Stimulated activated CD8-positive, alpha-beta memory T cell treated with anti-CD3 and anti-CD28 coated beads, Interleukin-2, amount 100 ng/mL, for 48 hours (primary cell): ENCODE measurements around the gene CCNI.
"Not testable (repeated sequence)": the region's sequence is repeated elsewhere in the genome, so short reads cannot be mapped to it uniquely, and the experiment has no call there.

Experiments
- DNase-seq, 2 donors: peaks; one replicate each; pipeline ENCODE4 v3.0.0-alpha.2; 2020; ENCODE audit warnings: low read depth in 2 of 2

CCNI gene

DNA sequence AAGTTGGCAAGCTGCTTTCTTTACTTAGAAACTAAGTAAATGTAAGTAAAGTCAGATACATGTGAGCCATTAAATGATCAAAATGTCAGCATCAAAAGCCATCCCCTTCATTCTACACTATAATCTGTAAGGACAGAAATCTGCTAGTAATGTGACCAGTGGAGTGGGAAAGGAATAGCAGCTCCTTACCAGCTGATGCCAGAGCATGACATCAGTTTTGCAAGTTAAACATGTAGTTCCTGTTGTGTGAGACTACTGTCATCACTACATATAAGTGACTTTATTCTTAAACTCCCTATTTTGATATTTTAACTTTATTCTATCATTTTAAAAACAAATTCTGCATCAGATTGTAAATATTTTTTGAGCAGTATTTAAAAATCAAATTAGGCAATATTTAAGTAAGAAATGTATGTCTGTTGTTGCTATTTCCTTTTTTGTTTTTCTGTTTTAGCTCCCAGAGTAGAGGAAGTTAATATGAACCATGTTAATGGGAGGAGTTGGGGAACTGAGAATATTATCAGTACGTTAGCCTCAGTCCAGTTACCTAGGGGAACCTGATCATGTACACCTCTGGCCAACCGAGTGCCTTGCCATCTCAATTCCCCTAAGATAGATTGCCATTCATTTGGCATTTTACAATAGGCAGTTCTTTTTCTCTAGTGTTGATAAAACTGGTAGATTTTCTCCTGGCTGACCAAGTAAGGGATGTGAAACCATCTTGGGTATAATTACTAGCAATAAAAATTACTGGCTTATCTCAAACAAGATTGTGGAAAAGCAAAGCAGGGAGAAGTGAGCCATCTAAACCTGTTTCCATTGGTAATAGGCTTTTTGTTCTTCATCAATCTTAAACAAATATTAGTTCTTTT is 34.7 kb downstream of the CCNI start:
- no peak for DNase-seq

GRCh38 chr4:77040270-77040669 is 35.5 kb downstream of the CCNI start:
- DNase-seq = no peak

DNA sequence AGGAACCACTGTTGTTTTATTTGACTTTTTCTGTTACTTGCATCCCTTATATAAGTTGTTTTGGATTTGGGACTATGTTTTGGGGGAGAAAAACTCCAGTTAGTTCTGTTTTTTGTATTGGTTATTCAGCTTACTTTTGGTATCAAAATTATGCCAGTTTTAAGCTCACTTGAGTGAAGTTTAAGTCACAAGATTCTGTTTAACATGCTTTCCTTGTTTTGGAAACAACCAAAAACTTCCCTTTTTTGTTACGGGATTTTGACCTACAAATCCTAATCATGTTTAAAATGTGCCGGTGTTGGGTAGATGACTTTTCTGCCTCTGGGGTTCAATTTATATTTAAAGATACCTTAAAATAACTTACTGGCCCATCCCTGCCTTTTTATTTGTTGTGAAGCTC is 36.0 kb downstream of the CCNI start:
- no peak for DNase-seq

DNA sequence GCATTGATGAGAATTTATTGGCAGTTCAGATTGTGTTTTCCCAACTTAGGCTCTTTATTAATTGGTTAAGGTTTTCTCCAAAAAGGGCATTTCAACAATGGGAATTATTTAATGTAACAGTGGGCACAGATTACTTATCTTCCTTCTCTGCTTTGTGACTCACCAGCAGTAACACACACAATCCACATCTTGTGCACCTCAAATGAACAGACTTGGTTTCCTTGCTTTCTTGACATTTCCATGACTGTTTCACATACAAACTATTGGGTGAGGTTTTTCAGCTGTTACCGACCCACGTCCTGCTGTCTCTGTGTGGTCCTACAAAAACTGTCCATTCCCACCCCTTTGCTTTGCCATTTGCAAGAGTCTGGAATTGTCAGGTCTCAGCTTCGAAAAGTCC is 38.1 kb downstream of the CCNI start:
- DNase-seq = no peak

GRCh38 chr4:77037168-77037567 is 38.6 kb downstream of the CCNI start:
- not testable (repeated sequence) for DNase-seq

DNA sequence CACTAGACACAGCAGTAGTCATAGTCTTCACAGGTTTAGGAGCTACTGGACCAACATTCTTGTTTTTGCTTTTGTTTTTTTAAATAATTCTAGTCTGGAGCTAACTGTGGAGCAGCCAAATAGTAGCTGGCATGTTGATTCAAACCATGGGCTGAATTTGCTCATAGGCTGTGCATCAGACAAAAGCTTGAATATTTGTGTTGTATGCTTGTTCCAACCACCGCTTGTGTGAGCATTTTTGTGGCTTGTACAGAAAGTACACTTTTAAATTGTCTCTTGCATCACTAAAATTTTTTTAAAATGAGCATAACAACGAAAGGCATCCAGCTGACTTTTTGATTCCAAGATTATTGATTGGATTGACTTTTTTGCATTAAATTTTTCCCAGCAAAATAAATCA is 39.6 kb downstream of the CCNI start:
- DNase-seq = no peak

- no peak for DNase-seq
Measured at GRCh38 chr4:77035153-77035552, 40.6 kb downstream of the CCNI start.

- no peak for DNase-seq
Measured at GRCh38 chr4:77031544-77031943, 44.2 kb downstream of the CCNI start.

DNA sequence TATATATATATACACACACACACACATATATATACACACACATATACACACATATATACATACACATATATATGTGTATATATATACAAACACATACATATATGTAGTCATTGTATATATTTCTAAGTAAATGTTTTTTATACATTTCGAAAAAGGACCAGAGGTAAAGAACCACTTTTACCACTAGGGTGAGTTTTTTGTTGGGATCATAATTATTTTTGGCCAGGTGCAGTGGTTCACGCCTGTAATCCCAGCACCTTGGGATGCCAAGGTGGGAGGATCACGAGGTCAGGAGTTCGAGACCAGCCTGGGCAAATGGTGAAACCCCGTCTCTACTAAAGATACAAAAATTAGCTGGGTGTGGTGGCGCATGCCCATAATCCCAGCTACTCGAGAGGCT is 46.0 kb downstream of the CCNI start:
- not testable (repeated sequence) for DNase-seq

- no peak for DNase-seq
Measured at GRCh38 chr4:77028246-77028645, 47.5 kb downstream of the CCNI start.

GRCh38 chr4:77026322-77026704 is 49.5 kb downstream of the CCNI start:
- no peak for DNase-seq

DNA sequence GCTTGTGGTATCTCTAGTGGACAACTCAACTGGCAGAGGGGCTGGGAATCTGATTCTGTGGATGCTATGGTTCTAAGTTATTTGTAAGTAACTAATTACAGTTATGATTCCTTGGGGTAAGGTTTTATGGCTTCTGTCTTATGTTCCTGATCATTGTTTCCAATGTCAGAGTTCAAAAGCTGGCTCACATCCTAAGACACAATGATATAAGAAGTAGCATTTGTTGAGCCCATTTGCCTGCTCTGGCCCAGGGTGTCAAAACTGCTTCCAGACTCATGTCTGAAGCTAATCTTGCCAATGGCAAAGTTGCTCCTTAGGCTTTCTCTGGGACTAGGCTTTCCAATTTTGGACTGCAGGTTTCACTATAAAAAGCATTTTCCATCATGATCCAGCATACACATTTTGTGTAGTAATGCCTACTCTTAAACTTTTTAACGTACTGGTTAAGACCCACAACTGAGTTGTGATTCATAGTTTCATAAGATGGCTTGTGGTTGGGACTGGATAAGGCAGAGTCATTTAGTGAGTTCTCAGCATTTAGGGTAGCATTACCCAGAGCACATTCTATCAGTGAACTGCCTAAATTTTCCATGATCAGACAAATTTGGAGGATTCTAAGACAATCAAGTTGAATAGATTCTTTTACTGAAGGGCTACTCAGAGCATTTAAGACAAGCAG is 50.0 kb downstream of the CCNI start:
- DNase-seq = no peak

DNA sequence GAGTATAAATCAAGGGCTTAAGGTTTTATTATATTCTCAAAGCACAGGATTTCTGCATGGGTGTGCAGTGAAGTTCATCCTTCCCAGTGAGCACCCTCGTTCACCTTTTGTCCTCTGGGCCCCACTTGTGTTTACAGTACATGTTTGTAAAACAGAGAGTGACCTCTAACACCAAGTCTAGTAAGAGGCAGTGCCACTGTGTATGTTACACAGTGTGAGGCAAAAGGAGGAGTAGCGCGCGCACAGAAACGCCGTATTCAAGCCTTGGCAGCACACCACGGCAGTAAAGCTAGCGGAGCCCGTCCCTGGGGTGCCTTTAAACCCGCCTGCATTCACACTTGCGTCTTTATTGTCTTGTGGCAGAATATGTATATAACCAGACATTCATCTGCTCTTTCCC is 51.9 kb downstream of the CCNI start:
- DNase-seq = no peak

- no peak for DNase-seq
Measured at GRCh38 chr4:77022560-77023179, 53.1 kb downstream of the CCNI start.

DNA sequence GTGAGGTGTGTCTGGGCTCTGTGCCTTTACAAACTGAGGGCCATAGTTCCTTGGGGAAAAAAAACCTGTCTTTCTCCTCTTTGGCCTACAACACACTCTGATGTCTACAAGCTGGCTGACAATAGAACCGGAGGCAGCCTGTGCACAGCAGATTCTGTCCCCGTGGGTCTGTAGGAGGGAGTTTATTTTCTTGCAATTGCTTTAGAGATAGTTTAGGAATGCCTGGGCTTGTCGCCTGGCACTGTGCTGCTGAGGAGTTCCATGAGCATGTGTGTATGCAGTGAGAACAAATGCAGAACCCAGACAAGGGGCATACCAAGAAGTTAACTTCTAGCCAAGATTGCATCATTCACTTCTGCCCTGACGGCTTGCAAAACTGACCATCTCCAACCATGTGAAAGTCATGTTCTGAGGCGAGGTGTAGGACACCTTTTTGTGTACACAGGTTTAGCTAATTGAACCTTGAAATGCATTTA is 54.1 kb downstream of the CCNI start:
- no peak for DNase-seq

GRCh38 chr4:77020017-77020416 is 55.8 kb downstream of the CCNI start:
- DNase-seq = no peak

- DNase-seq = no peak
Measured at GRCh38 chr4:77015390-77015789, 60.4 kb downstream of the CCNI start.

- no peak for DNase-seq
Measured at GRCh38 chr4:77014256-77014655, 61.5 kb downstream of the CCNI start.

- DNase-seq = no peak
Measured at GRCh38 chr4:77012726-77013125, 63.1 kb downstream of the CCNI start.

DNA sequence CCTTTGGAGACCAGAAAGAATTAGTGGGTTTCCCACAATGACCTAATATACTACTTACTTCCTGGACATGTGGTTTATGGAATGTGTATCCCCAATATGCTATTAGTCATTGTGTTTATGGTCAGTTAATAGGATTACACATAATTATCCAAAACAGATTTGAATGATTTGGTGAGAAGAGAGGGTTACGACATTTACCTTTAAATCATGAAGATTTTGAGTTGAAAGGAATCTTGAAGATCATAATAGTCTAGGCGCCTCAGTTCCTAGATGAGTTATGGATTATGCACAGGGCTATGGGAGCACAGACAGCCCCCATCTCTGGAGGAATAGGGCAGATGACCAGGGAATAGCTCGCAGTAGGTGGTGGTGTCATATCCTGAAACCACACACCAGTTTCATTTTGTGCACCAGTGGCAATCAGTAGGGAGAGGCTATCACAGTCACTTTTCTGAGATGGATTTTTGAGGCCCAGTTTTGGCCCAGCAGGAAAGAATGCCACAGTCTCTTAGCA is 64.9 kb downstream of the CCNI start:
- no peak for DNase-seq

GRCh38 chr4:77009511-77010115 is 66.2 kb downstream of the CCNI start:
- DNase-seq = no peak
